NCI-H187 treated with DMSO at 0.1 percent for 48 hours (cell line): ENCODE measurements around the gene TOX3.

Experiments
- DNase-seq: peaks from one replicate; lab custom pipeline; 2025; lab: John Stamatoyannopoulos, UW

The TOX3 gene

GRCh38 chr16:52398021-52398420 lies 148.9 kb downstream of the TOX3 start:
- DNase-seq = no peak

GRCh38 chr16:52393448-52393847 lies 153.5 kb downstream of the TOX3 start:
- no peak for DNase-seq

GRCh38 chr16:52389045-52389444 lies 157.9 kb downstream of the TOX3 start:
- no peak for DNase-seq
